Uterus (tissue), 2 donors: ENCODE data around the gene TRIM24.

ENCODE experiments used
- POLR2A ChIP-seq, 2 donors: fragments of 450-650 bp; IDR thresholded peaks; one replicate each; pipeline ENCODE4 v1.6.1; 2016; ENCODE audit warnings: antibody characterized with exemption in 2 of 2, mild to moderate bottlenecking in 1 of 2, moderate library complexity in 1 of 2
- TF ChIP-seq, protein P1 (sequence below), 4 experiments: fragments of 200-600 bp in 2 of 4; fragments of 450-650 bp in 2 of 4; sonication (generic) in 2 of 4; IDR thresholded peaks; one replicate each; pipeline ENCODE4 v1.5.1; 2016 to 2019; ENCODE audit warnings: antibody characterized with exemption in 4 of 4, mild to moderate bottlenecking in 2 of 4, moderate library complexity in 1 of 4

DNA sequence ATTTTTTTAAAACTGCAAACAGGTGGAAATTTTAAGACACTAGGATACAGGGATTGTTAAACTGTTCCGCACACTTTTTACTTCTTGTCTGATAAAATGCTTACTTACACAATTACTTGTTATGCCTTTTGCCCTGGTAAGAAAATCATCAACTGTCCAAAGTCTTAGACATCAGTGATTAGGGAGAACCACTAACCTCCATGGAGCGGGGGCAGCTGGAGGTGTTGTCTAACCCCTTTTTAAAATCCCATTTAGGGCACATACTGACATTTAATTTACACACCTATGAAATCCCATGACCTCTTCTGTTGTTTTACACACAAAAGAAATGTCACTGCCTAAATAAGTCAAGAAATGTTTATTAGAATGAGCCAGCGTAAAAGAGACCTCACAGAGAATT is 65.7 kb downstream of the TRIM24 start:
- no peak for TF ChIP-seq POLR2A (IDR thresholded peaks at IDR 0.05)
- TF ChIP-seq, protein P1, sequence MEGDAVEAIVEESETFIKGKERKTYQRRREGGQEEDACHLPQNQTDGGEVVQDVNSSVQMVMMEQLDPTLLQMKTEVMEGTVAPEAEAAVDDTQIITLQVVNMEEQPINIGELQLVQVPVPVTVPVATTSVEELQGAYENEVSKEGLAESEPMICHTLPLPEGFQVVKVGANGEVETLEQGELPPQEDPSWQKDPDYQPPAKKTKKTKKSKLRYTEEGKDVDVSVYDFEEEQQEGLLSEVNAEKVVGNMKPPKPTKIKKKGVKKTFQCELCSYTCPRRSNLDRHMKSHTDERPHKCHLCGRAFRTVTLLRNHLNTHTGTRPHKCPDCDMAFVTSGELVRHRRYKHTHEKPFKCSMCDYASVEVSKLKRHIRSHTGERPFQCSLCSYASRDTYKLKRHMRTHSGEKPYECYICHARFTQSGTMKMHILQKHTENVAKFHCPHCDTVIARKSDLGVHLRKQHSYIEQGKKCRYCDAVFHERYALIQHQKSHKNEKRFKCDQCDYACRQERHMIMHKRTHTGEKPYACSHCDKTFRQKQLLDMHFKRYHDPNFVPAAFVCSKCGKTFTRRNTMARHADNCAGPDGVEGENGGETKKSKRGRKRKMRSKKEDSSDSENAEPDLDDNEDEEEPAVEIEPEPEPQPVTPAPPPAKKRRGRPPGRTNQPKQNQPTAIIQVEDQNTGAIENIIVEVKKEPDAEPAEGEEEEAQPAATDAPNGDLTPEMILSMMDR (IDR thresholded peaks at IDR 0.05) = no peak
